ENCODE results near the gene BASP1.
"Not testable (repeated sequence)": the region's sequence is repeated elsewhere in the genome, so short reads cannot be mapped to it uniquely, and the experiment has no call there.

The BASP1 gene

DNA sequence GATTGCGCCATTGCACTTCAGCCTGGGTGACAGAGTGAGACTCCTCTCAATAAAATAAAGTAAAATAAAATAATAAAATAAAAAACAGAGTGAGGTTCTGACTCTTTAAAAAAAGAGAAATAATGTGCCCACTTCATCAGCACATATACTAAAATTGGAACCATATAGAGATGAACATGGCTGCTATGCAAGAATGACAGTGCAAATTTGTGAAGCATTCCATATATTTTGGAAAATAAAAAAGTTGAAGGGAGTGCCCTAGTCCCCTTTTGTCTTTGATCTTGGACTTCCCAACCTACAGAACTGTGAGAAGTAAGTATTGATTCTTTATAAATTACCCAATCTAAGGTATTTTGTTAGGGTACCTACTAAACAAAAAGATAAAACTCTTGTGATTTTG lies 23.1 kb downstream of the BASP1 start:
- Histone ChIP-seq H3K27ac (ENCODE audit: low read length) (no peak overlapping the region), H3K36me3 (ENCODE audit: insufficient read depth, low read depth, low read length) (peaks cover 14% of the 10 kb centered on the region; the same call in 1 of the 2 replicates)

DNA sequence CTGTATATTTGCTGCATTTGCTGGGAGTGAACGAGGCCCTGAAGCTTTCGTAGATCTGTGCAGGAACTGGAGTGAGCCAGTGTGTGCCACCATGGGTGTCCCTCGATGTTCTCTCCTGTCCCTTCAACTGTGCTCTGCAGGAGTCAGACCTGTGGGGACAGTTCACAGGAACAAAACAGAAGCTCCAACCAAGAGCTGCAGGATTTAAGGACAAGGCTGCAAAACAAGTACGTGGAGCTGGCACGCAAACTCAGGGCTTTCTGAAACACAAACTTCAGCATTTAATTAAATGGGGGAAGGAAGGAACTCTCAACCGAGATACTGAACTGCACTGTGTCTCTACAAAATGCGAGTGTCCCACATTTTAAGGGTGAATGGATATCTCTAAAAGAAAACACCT lies 24.2 kb downstream of the BASP1 start:
- Histone ChIP-seq H3K4me1 (ENCODE audit: insufficient read depth, low read length) (no peaks in the 10 kb centered on the region), H3K36me3 (ENCODE audit: insufficient read depth, low read depth, low read length) (peaks cover 14% of the 10 kb centered on the region; the same call in 1 of the 2 replicates), H3K4me3 (ENCODE audit: low read length) (no peak overlapping the region), H3K9me3 (ENCODE audit: insufficient read depth, low read depth, low read length) (no peaks in the 10 kb centered on the region), H3K27me3 (ENCODE audit: insufficient read depth, low read length) (no peaks in the 10 kb centered on the region), H3K9ac (ENCODE audit: low read depth, low read length) (no peak overlapping the region), H3K27ac (ENCODE audit: low read length) (no peak overlapping the region)

More for the DNA sequence above, 23.1 kb downstream of the BASP1 start:
- H3K27me3 ChIP-seq (ENCODE audit: insufficient read depth, low read length) = no peaks in the 10 kb centered on the region
- H3K4me3 ChIP-seq (ENCODE audit: low read length) = no peak overlapping the region
- H3K9ac ChIP-seq (ENCODE audit: low read depth, low read length) = no peak overlapping the region
- no peaks in the 10 kb centered on the region for H3K9me3 ChIP-seq (ENCODE audit: insufficient read depth, low read depth, low read length)
- no peaks in the 10 kb centered on the region for H3K4me1 ChIP-seq (ENCODE audit: insufficient read depth, low read length)

DNA sequence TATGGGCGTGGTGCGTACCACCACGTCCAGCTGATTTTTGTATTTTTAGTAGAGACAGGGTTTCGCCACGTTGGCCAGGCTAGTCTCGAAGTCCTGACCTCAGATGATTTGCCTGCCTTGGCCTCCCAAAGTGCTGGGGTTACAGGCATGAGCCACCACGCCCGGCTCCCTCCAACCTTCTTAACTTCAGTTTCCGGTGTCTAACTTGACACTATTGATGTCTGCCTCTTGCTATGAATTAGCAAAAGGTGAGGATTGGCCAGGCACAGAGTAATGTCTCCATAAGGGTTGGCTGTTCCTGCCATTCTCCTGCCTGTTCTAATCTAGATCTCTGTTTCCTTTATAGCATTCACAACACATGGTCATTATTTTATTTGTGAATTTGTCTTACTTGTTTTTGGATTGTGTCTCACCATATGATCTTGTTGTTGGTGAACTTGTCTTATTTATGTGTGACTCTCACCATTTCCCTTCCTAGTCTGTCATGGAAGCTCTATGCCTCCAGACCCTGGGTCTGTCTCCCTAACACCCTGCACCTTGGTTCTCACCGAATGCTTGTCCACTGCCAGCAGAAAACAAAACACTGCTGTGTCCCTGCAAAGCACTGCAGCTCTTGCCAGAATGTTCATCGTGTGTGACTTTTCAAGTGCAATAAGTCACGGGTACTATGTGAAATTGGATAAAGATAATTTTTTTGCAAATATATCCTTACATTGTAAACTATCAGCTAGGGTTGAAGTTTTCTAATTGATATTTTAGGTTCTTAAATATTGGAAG lies 26.0 kb downstream of the BASP1 start:
- Histone ChIP-seq H3K27ac (ENCODE audit: low read length) (no peak overlapping the region), H3K27me3 (ENCODE audit: insufficient read depth, low read length) (no peaks in the 10 kb centered on the region), H3K36me3 (ENCODE audit: insufficient read depth, low read depth, low read length) (peaks cover 18% of the 10 kb centered on the region; the same call in 1 of the 2 replicates), H3K9me3 (ENCODE audit: insufficient read depth, low read depth, low read length) (no peaks in the 10 kb centered on the region), H3K4me3 (ENCODE audit: low read length) (no peak overlapping the region), H3K4me1 (ENCODE audit: insufficient read depth, low read length) (no peaks in the 10 kb centered on the region), H3K9ac (ENCODE audit: low read depth, low read length) (no peak overlapping the region)

DNA sequence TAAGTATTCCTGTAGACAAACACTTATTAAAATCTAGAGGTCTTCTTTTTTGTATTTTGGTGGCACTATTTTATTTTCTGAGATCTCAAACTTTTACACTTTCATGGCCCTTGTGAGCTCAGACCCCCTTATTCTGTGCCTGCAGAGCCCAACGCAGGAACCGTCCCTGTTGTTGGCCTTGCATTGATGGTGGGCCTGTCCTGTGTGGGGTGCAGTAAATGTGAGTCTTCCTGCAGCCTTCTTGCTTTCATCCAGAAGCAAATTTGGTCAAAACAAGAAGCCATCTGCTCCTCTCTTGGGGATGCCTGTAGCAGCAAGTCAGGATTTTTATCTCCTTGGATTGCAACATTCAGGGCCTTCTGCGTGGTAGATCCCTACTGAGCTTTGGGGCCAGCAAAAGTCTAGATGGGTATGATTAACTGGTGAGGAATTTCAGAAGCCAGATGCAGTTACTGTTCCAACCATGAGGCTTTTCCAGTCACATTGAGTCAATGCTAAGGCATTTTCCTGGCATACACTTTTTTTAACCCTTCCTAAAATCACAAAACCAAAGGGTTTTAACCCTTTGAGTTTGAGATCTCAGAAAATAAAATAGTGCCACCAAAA lies 31.7 kb downstream of the BASP1 start:
- Histone ChIP-seq H3K4me1 (ENCODE audit: insufficient read depth, low read length) (no peaks in the 10 kb centered on the region), H3K4me3 (ENCODE audit: low read length) (no peak overlapping the region), H3K27ac (ENCODE audit: low read length) (no peak overlapping the region), H3K36me3 (ENCODE audit: insufficient read depth, low read depth, low read length) (peaks cover 11% of the 10 kb centered on the region), H3K9ac (ENCODE audit: low read depth, low read length) (no peak overlapping the region), H3K27me3 (ENCODE audit: insufficient read depth, low read length) (no peaks in the 10 kb centered on the region), H3K9me3 (ENCODE audit: insufficient read depth, low read depth, low read length) (no peaks in the 10 kb centered on the region)

DNA sequence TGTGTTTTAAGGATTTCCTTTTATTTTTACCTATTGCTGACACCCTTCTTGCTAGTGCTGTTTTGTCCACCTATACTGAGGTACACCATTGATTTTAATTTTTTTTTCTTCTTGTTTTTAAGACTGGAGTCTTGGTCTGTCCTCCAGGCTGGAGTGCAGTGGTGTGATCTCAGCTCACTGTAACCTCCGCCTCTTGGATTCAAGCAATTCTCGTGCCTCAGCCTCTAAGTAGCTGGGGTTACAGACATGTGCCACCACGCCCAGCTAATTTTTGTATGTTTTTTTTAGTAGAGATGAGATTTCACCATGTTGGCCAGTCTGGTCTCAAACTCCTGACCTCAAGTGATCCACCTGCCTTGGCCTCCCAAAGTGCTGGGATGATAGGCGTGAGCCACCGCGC lies 32.4 kb downstream of the BASP1 start:
- not testable (repeated sequence) for H3K9ac ChIP-seq (ENCODE audit: low read depth, low read length); H3K27ac ChIP-seq (ENCODE audit: low read length); H3K4me1 ChIP-seq (ENCODE audit: insufficient read depth, low read length); H3K27me3 ChIP-seq (ENCODE audit: insufficient read depth, low read length); H3K4me3 ChIP-seq (ENCODE audit: low read length); H3K9me3 ChIP-seq (ENCODE audit: insufficient read depth, low read depth, low read length)
- H3K36me3 ChIP-seq (ENCODE audit: insufficient read depth, low read depth, low read length) = peaks cover 18% of the 10 kb centered on the region

DNA sequence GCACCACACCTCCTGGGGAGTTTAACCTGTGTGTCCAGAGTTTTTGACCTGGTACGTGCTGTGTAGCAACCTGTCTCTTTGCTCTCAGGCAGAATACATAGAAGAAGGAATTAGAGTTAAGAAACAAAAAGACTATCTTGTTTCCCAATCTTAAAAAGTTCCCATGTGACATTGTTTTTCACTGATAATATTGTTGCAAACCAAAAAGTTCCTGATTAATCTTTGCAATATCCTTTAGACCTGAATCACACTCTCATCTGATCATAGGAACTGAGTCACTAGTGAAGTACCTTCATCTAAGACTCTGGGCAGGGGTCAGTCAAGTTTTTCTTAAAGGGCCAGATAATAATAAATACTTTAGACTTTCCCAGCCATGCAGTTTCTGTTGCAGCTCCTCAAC lies 35.1 kb downstream of the BASP1 start:
- Histone ChIP-seq H3K27ac (ENCODE audit: low read length) (no peak overlapping the region), H3K4me1 (ENCODE audit: insufficient read depth, low read length) (no peaks in the 10 kb centered on the region; the same call in 1 of the 2 replicates), H3K9me3 (ENCODE audit: insufficient read depth, low read depth, low read length) (no peaks in the 10 kb centered on the region), H3K36me3 (ENCODE audit: insufficient read depth, low read depth, low read length) (peaks cover 35% of the 10 kb centered on the region), H3K9ac (ENCODE audit: low read depth, low read length) (no peak overlapping the region), H3K27me3 (ENCODE audit: insufficient read depth, low read length) (no peaks in the 10 kb centered on the region), H3K4me3 (ENCODE audit: low read length) (no peak overlapping the region)

DNA sequence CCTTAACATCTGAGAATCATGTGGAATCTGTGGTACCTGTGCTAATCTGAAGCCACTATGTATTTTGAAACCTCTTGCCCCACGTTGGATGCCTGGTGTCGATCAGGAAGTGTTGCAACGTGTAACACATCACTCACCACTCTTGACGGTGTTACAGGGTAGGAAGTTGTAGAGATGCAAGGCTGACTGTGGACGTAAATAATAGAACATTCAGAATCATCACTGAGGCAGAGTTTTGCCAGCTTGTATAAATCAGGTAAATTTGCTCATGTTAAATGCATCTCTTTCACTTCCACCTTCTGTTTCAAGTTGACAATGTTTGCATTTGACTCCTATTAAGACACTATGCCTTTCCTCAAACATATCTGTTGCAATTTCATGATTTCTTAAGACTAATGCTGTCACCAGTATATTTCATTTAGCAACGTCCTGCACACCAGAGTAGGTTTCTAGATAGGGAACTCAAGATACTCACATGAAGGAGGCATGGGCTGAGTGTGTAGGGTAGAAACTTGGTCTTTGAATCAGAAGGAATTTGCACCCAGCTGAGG lies 38.1 kb downstream of the BASP1 start:
- Histone ChIP-seq H3K27me3 (ENCODE audit: insufficient read depth, low read length) (no peaks in the 10 kb centered on the region), H3K27ac (ENCODE audit: low read length) (no peak overlapping the region), H3K9me3 (ENCODE audit: insufficient read depth, low read depth, low read length) (peaks cover 3% of the 10 kb centered on the region; the same call in 1 of the 2 replicates), H3K4me3 (ENCODE audit: low read length) (no peak overlapping the region), H3K9ac (ENCODE audit: low read depth, low read length) (no peak overlapping the region), H3K36me3 (ENCODE audit: insufficient read depth, low read depth, low read length) (peaks cover 47% of the 10 kb centered on the region), H3K4me1 (ENCODE audit: insufficient read depth, low read length) (peaks cover 12% of the 10 kb centered on the region)

DNA sequence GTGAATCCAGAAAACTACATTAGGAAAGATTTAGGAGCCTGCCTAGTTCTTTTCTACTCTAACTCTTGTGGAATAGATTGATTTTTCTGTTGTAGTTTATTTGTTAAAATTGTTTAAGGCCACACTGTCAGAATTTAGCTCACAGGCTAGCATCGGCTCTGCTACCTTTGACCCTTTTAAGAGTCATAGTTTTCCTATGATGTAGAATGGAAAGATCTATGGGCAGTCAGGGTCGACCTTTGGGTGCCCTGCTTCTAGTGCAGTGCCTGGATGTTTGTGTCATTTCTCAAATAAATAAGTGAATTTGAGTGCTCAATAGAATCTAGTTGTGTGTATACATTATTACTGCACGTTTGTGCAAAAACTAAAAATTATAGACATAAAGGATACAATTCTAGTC lies 38.7 kb downstream of the BASP1 start:
- no peak overlapping the region for H3K27ac ChIP-seq (ENCODE audit: low read length)
- peaks cover 14% of the 10 kb centered on the region for H3K4me1 ChIP-seq (ENCODE audit: insufficient read depth, low read length)
- no peak overlapping the region for H3K4me3 ChIP-seq (ENCODE audit: low read length)
- H3K9ac ChIP-seq (ENCODE audit: low read depth, low read length) = no peak overlapping the region
- peaks cover 3% of the 10 kb centered on the region; the same call in 1 of the 2 replicates for H3K9me3 ChIP-seq (ENCODE audit: insufficient read depth, low read depth, low read length)
- peaks cover 47% of the 10 kb centered on the region for H3K36me3 ChIP-seq (ENCODE audit: insufficient read depth, low read depth, low read length)
- no peaks in the 10 kb centered on the region for H3K27me3 ChIP-seq (ENCODE audit: insufficient read depth, low read length)

DNA sequence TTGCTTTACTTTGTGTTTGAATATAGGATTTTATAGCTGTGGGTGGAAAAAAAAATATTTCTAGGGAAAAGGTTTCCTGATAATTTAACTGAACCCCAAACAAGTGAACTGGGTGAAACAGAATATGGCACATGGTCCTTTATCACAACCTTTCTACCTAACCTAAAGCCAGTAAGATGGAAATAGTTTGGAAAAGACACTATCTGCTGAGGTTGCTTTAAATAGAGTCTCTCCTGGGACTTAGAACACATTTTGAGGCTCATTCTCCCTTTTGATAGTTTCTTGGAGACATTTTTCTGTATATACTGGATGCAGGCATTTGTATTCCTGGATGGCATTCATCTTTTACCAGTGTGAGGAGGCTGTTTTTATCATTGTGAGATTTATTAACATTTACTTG lies 39.4 kb downstream of the BASP1 start:
- Histone ChIP-seq H3K4me3 (ENCODE audit: low read length) (no peak overlapping the region), H3K27me3 (ENCODE audit: insufficient read depth, low read length) (no peaks in the 10 kb centered on the region), H3K9ac (ENCODE audit: low read depth, low read length) (no peak overlapping the region), H3K9me3 (ENCODE audit: insufficient read depth, low read depth, low read length) (peaks cover 3% of the 10 kb centered on the region; the same call in 1 of the 2 replicates), H3K27ac (ENCODE audit: low read length) (no peak overlapping the region), H3K4me1 (ENCODE audit: insufficient read depth, low read length) (peaks cover 19% of the 10 kb centered on the region), H3K36me3 (ENCODE audit: insufficient read depth, low read depth, low read length) (peaks cover 47% of the 10 kb centered on the region)

DNA sequence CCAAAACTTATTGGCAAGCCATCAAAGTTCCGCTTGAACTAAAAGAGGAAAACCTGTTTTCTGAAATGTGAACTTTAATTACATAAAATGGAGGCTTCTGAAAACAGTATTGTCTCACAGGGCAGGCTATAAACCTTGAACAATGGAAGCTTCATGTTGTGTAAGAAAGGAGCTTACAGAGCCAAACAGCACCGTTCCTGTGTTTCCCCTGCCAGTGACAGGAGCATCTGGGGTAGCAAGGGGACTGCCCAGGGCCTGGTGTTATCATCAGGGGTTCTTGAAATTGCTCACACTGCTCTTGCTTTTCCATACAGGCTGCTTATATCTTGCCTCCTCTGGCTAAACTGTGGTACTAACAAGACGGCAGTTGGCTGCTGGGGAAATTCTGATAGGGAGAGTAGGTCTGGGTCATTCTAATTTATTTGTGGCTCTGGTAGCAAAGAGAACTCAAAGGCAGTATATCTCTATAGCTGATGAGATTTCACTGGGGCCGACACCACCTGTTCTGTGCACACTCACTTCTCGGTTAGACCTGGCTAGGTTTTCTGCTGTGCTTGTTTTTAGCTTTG lies 40.4 kb downstream of the BASP1 start:
- Histone ChIP-seq H3K9ac (ENCODE audit: low read depth, low read length) (no peak overlapping the region), H3K4me1 (ENCODE audit: insufficient read depth, low read length) (peaks cover 19% of the 10 kb centered on the region), H3K27ac (ENCODE audit: low read length) (no peak overlapping the region), H3K9me3 (ENCODE audit: insufficient read depth, low read depth, low read length) (peaks cover 3% of the 10 kb centered on the region; the same call in 1 of the 2 replicates), H3K27me3 (ENCODE audit: insufficient read depth, low read length) (no peaks in the 10 kb centered on the region), H3K4me3 (ENCODE audit: low read length) (no peak overlapping the region), H3K36me3 (ENCODE audit: insufficient read depth, low read depth, low read length) (peaks cover 47% of the 10 kb centered on the region)

DNA sequence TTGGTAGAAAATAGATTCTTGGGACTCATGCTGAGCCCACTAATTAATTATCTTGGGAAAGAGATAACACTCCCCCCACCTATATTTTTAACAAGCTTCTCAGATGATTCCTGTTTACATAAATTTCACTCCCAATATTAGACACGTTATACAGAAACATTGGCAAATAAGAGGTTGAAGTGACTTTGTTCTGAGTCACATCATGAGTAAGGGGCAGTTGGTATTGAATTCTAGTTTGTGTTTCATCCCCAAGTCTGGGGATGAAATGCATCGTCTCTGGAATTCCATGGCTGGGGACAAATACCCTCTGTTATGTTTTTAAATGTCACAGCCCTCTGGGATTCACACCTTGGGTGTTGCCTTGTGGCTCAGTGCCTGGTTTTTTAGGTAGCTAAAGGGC lies 41.0 kb downstream of the BASP1 start:
- H3K27me3 ChIP-seq (ENCODE audit: insufficient read depth, low read length) = no peaks in the 10 kb centered on the region
- H3K9me3 ChIP-seq (ENCODE audit: insufficient read depth, low read depth, low read length) = peaks cover 3% of the 10 kb centered on the region; the same call in 1 of the 2 replicates
- H3K36me3 ChIP-seq (ENCODE audit: insufficient read depth, low read depth, low read length) = peaks cover 44% of the 10 kb centered on the region
- no peak overlapping the region for H3K9ac ChIP-seq (ENCODE audit: low read depth, low read length)
- H3K4me1 ChIP-seq (ENCODE audit: insufficient read depth, low read length) = peaks cover 19% of the 10 kb centered on the region
- H3K27ac ChIP-seq (ENCODE audit: low read length) = no peak overlapping the region
- H3K4me3 ChIP-seq (ENCODE audit: low read length) = no peak overlapping the region

All from iPS-20b (cell line).